Activated naive CD4-positive, alpha-beta T cell treated with anti-CD3 and anti-CD28 coated beads, Interleukin-2, amount 10 ng/mL, durations not matched to agents 7 days and 5 days (primary cell): ENCODE results near the gene LTBR.

Source experiments
- CTCF ChIA-PET: fragments of 350-600 bp; sonication (Branson Sonifier 250); formaldehyde crosslinking; loops from one replicate; lab custom pipeline; 2021; ENCODE audit warnings: antibody characterized with exemption; lab: Charles Lee
- DNase-seq: peaks from one replicate; pipeline ENCODE4 v3.0.0-alpha.2; 2020
- H3K27ac Mint-ChIP-seq: one replicate; pipeline ENCODE4 v1.8.0; 2021; ENCODE audit warnings: mild to moderate bottlenecking, moderate library complexity, mixed read lengths
- H3K27me3 Mint-ChIP-seq: one replicate; pipeline ENCODE4 v1.8.0; 2021; ENCODE audit warnings: mild to moderate bottlenecking, mixed read lengths
- H3K36me3 Mint-ChIP-seq: one replicate; pipeline ENCODE4 v1.8.0; 2021; ENCODE audit warnings: mixed read lengths
- H3K4me1 Mint-ChIP-seq: one replicate; pipeline ENCODE4 v1.8.0; 2021; ENCODE audit warnings: mixed read lengths
- H3K4me3 Mint-ChIP-seq: one replicate; pipeline ENCODE4 v1.8.0; 2021; ENCODE audit warnings: mild to moderate bottlenecking, moderate library complexity, mixed read lengths
- H3K9me3 Mint-ChIP-seq: one replicate; pipeline ENCODE4 v1.8.0; 2021; ENCODE audit warnings: mixed read lengths

Gene LTBR

GRCh38 chr12:6387541-6387940 lies 3.6 kb downstream of the LTBR start:
- Mint-ChIP-seq H3K36me3 (no peaks in the 10 kb centered on the region), H3K27me3 (peaks cover 65% of the 10 kb centered on the region), H3K4me1 (peaks cover 4% of the 10 kb centered on the region), H3K27ac (no peak overlapping the region), H3K4me3 (no peak overlapping the region), H3K9me3 (no peaks in the 10 kb centered on the region)
- DNase-seq, result no peak
- CTCF ChIA-PET, result interaction anchor here (0.6 kb wide), 1 partner anchor 76 kb away, joined by 3 read pairs; no protein-coding TSS in a partner anchor

DNA sequence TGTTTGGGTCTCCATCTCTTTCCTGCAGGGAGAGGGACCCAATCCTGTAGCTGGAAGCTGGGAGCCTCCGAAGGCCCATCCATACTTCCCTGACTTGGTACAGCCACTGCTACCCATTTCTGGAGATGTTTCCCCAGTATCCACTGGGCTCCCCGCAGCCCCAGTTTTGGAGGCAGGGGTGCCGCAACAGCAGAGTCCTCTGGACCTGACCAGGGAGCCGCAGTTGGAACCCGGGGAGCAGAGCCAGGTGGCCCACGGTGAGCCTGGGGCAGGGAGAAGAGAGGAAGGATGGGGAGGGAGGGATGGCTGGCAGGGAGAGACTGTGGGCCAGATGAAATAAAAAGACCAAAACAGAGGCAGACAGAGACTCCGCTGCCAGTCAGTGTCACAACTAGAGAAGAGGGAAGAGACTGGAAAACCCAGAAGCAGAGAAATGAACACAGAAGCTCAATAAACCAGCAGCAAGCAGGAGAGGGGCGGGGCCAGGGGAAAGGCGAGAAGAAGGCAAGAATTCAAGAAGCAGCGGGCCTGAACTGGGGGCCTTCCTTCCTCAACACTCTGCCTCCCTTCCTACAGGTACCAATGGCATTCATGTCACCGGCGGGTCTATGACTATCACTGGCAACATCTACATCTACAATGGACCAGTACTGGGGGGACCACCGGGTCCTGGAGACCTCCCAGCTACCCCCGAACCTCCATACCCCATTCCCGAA lies 6.3 kb downstream of the LTBR start:
- no peak overlapping the region for H3K27ac Mint-ChIP-seq
- no peaks in the 10 kb centered on the region for H3K36me3 Mint-ChIP-seq
- H3K4me1 Mint-ChIP-seq, result no peaks in the 10 kb centered on the region
- no peak overlapping the region for H3K4me3 Mint-ChIP-seq
- no peak for DNase-seq
- peaks cover 54% of the 10 kb centered on the region for H3K27me3 Mint-ChIP-seq
- CTCF ChIA-PET, result no interaction called here
- H3K9me3 Mint-ChIP-seq, result no peaks in the 10 kb centered on the region

DNA sequence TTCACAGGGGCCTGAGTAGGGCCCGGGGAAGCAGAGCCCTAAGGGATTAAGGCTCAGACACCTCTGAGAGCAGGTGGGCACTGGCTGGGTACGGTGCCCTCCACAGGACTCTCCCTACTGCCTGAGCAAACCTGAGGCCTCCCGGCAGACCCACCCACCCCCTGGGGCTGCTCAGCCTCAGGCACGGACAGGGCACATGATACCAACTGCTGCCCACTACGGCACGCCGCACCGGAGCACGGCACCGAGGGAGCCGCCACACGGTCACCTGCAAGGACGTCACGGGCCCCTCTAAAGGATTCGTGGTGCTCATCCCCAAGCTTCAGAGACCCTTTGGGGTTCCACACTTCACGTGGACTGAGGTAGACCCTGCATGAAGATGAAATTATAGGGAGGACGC lies 7.1 kb downstream of the LTBR start:
- H3K4me1 Mint-ChIP-seq, result no peaks in the 10 kb centered on the region
- H3K36me3 Mint-ChIP-seq, result no peaks in the 10 kb centered on the region

DNA sequence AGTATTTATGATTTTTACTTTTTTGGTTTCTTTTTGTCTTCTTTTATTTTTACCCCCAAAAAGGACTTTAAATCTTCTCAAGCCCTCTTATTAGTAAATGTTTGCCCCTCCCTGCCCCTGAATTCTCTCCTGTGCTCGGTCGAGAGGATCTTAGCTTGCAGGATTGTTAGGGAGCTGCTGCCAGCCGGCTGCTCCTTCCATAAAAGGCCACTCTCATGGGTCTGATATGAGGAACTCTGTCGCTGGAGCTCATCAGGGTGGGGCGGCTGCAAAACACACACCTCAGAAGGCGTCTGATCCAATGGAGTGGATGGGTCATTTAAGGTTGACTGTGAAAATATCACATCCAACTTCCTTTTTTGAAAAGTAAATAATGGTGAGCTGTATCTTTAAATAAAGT lies 8.5 kb downstream of the LTBR start:
- Mint-ChIP-seq H3K27ac (no peak overlapping the region), H3K27me3 (peaks cover 54% of the 10 kb centered on the region), H3K9me3 (no peaks in the 10 kb centered on the region), H3K4me1 (no peaks in the 10 kb centered on the region), H3K36me3 (no peaks in the 10 kb centered on the region), H3K4me3 (no peak overlapping the region)
- no peak for DNase-seq
- CTCF ChIA-PET, result no interaction called here

More for the DNA sequence above, 7.1 kb downstream of the LTBR start:
- no peak overlapping the region for H3K27ac Mint-ChIP-seq
- CTCF ChIA-PET, result no interaction called here
- no peak for DNase-seq
- no peaks in the 10 kb centered on the region for H3K9me3 Mint-ChIP-seq
- peaks cover 50% of the 10 kb centered on the region for H3K27me3 Mint-ChIP-seq
- H3K4me3 Mint-ChIP-seq, result no peak overlapping the region

DNA sequence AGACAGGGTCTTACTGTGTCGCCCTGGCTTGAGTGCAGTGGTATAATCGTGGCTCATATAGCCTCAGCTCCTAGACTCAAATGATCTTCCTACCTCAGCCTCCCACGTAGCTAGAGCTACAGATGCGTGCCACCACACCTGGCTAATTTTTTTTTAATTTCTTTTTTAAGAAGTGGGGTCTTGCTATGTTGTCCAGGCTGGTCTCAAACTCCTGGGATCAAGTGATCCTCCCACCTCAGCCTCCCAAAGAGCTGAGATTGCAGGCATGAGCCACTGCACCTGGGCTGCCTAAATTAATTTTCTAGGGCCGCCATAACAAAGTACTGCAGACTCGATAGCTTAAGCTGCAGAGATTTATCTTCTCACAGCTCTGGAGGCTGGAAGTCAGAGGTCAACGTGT lies 9.1 kb downstream of the LTBR start:
- DNase-seq, result no peak
- Mint-ChIP-seq H3K4me1 (no peaks in the 10 kb centered on the region), H3K36me3 (no peaks in the 10 kb centered on the region), H3K9me3 (no peaks in the 10 kb centered on the region), H3K27ac (no peak overlapping the region), H3K4me3 (no peak overlapping the region), H3K27me3 (peaks cover 51% of the 10 kb centered on the region)
- CTCF ChIA-PET, result no interaction called here

DNA sequence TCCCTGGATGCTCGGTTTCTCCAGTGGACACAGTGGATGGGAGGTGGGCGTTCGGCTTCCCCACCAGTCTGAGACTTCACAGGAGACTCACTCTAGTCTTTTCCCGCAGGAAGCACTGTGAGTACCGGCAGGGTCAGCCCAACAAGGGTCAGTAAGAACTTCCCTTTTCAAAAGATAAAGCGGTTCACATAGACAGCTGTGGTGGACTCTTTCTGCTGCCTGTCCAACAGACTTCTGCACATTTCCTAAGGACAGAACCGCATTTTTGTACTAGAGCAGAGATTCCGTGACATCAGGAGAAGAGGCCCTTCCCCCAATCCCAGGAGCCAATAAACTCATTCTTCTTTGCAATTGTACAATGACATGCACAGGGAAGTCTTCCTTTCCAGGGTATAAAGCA lies 10.4 kb downstream of the LTBR start:
- Mint-ChIP-seq H3K36me3 (no peaks in the 10 kb centered on the region), H3K27me3 (peaks cover 44% of the 10 kb centered on the region), H3K27ac (no peak overlapping the region), H3K4me1 (no peaks in the 10 kb centered on the region), H3K4me3 (no peak overlapping the region), H3K9me3 (no peaks in the 10 kb centered on the region)
- CTCF ChIA-PET, result no interaction called here
- DNase-seq, result no peak

DNA sequence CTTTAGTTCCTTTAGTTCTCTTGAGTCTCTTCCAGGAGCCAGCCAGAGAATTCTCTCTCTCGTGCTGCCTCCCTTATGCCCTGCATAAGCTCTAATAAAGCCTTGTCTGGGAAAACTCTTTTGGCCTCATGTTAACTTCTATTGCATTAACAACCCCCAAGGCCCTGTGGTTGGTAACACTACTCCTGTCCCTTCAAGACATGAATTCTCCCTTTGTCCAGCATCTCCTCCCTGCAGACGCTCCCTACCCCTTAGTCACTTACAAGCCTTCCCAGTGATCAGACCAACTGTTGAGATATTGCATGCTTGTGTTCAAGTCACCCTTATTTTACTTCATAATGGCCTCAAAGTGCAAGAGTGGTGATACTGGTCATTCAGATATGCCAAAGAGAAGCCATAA lies 12.1 kb downstream of the LTBR start:
- Mint-ChIP-seq H3K27me3 (peaks cover 39% of the 10 kb centered on the region), H3K9me3 (no peaks in the 10 kb centered on the region), H3K4me1 (no peaks in the 10 kb centered on the region), H3K36me3 (no peaks in the 10 kb centered on the region), H3K27ac (no peak overlapping the region), H3K4me3 (no peak overlapping the region)
- DNase-seq, result no peak
- CTCF ChIA-PET, result no interaction called here

DNA sequence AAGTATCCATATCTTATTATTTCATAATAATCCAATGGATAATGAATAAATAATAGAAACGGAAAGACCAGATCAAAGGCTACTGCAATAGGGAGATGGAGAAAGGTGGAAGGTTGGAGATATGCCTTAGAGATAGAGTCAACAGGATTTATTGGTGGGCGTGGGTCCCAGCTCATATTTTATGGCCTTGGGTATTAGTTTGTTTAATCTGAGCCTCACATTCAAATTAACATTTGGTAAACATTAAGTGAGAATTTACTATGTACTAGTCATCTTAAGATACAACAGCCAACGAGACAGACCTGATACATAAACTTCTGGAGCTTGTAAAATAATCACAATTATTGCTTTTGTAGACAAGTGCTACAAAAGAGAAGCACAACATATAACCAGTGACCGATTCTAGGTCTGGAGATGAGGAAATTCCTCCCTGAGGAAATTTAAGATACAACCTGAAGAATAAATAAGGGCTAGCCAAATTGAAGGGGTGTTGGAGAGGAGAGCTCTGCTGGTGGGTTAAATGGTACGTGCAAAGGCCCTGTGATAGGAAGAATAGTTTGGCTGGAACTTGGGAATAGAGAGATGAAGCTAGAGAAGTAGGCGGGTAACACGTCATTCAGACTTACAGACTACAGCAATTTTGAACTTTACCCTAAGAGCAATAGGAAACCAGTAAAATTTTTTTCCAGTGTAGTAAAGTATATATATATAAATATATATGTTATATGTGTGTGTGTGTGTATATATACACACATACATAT lies 16.1 kb downstream of the LTBR start:
- Mint-ChIP-seq H3K9me3 (no peaks in the 10 kb centered on the region), H3K27me3 (peaks cover 39% of the 10 kb centered on the region), H3K4me1 (no peaks in the 10 kb centered on the region), H3K27ac (no peak overlapping the region), H3K36me3 (no peaks in the 10 kb centered on the region), H3K4me3 (no peak overlapping the region)
- no peak for DNase-seq
- CTCF ChIA-PET, result no interaction called here

DNA sequence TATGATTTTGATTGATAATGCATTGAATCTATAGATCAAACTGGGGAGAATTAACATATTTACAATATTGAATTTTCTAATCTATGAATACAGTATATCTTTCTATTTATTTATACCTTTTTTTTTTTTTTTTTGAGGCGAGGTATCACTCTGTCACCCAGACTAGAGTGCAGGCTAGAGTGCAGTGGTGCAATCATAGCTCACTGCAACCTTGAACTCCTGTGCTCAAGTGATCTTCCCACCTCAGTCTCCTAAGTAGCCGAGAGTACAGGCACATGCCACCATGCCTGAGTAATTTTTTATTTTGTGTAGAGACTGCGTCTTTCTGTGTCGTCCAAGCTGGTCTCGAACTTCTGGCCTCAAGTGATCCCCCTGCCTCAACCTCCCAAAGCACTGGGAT lies 20.4 kb downstream of the LTBR start:
- DNase-seq, result no peak
- Mint-ChIP-seq H3K27me3 (peaks cover 25% of the 10 kb centered on the region), H3K4me1 (no peaks in the 10 kb centered on the region), H3K36me3 (no peaks in the 10 kb centered on the region), H3K9me3 (no peaks in the 10 kb centered on the region), H3K27ac (no peak overlapping the region), H3K4me3 (no peak overlapping the region)
- CTCF ChIA-PET, result interaction anchor here (0.6 kb wide), 1 partner anchor 149 kb away, joined by 8 read pairs; no protein-coding TSS in a partner anchor

- CTCF ChIA-PET, result interaction anchor here (0.6 kb wide), 1 partner anchor 366 kb away, joined by 3 read pairs; no protein-coding TSS in a partner anchor
- Mint-ChIP-seq H3K9me3 (no peaks in the 10 kb centered on the region), H3K27me3 (peaks cover 34% of the 10 kb centered on the region), H3K27ac (no peak overlapping the region), H3K4me1 (no peaks in the 10 kb centered on the region), H3K4me3 (no peak overlapping the region), H3K36me3 (no peaks in the 10 kb centered on the region)
- no peak for DNase-seq
Observed at GRCh38 chr12:6405963-6406362, 22.0 kb downstream of the LTBR start.

DNA sequence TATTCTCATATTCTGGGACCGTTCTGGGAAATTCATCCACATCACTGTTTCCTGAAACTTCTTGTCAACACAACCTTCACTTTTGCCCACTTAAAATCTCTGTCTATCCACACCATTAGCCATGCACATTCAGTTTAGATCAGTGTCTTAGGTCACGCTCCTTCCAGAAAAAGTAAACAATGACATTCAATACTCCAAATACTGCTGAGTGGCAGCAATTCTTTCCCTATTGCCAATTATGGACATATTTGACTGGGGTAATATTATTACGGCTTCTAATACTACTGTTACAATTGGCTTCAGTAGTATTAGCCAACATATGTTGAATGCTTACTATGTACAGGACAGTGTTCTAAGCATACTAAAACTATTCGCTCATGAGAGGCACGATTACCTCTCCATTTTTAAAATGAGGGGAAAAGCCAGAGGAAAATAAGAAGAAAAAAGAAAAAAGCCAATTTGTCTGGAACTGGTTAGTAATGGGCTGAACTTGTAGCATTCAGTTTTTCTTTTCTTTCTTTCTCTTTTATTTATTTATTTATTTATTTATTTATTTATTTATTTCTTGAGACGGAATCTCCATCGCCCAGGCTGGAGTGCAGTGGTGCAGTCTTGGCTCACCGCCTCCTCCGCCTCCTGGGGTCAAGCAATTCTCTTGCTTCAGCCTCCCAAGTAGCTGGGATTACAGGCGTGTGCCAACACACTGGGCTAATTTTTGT lies 23.4 kb downstream of the LTBR start:
- Mint-ChIP-seq H3K36me3 (no peaks in the 10 kb centered on the region), H3K27ac (no peak overlapping the region), H3K9me3 (no peaks in the 10 kb centered on the region), H3K4me1 (no peaks in the 10 kb centered on the region), H3K4me3 (no peak overlapping the region), H3K27me3 (peaks cover 41% of the 10 kb centered on the region)
- CTCF ChIA-PET, result no interaction called here
- no peak for DNase-seq

GRCh38 chr12:6416596-6416995 lies 32.6 kb downstream of the LTBR start:
- Mint-ChIP-seq H3K27ac (no peak overlapping the region), H3K27me3 (peaks cover 24% of the 10 kb centered on the region), H3K9me3 (no peaks in the 10 kb centered on the region), H3K36me3 (no peaks in the 10 kb centered on the region), H3K4me3 (no peak overlapping the region), H3K4me1 (peaks cover 11% of the 10 kb centered on the region)
- CTCF ChIA-PET, result no interaction called here
- no peak for DNase-seq

DNA sequence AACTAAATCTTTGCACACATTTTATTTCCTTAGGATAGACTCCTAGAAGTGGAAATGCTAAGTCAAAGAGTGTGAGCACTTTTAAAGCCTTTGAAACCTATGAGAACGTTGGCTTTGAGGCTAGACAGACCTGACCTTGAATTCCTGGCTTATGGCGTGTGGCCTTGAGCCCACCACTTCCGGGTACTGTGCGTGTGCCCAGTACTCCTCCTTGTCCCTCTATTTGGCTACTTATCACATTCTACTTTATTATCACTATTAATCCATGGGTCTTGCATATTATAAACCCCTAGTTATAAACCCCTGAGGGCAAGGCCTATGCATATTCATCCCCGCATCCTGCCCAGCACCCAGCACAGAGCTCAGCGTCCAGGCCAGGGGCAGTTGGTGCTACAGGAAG lies 34.8 kb downstream of the LTBR start:
- peaks cover 23% of the 10 kb centered on the region for H3K27me3 Mint-ChIP-seq
- H3K4me1 Mint-ChIP-seq, result peaks cover 17% of the 10 kb centered on the region
- no peak overlapping the region for H3K27ac Mint-ChIP-seq
- no peaks in the 10 kb centered on the region for H3K36me3 Mint-ChIP-seq
- DNase-seq, result no peak
- CTCF ChIA-PET, result no interaction called here
- no peak overlapping the region for H3K4me3 Mint-ChIP-seq
- no peaks in the 10 kb centered on the region for H3K9me3 Mint-ChIP-seq

DNA sequence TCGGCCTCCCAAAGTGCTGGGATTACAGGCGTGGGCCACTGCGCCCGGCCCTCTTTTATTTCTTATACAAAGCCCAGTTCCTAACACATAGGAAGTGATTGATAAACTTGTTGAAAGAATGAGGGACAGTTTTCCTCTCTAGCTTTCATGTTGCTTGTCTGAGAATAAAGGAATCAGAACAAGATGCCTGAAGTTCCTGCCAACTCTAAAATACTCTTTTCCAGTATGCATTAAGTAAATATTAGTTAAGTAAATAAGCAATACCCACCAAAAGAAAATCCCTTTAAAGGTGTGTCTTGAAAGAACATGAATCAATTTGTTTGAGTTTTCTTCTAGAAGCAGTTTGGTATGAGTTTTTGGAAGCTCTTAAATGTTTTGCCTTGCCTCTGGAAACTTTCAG lies 36.4 kb downstream of the LTBR start:
- Mint-ChIP-seq H3K4me1 (peaks cover 26% of the 10 kb centered on the region), H3K27ac (no peak overlapping the region), H3K9me3 (no peaks in the 10 kb centered on the region), H3K36me3 (no peaks in the 10 kb centered on the region), H3K27me3 (peaks cover 20% of the 10 kb centered on the region), H3K4me3 (no peak overlapping the region)
- CTCF ChIA-PET, result interaction anchor here (0.7 to 1.3 kb wide), 4 partner anchors 45 to 103 kb away, joined by 3 to 5 read pairs (median 3); no protein-coding TSS in a partner anchor
- DNase-seq, result no peak
